Stimulated activated CD4-positive, alpha-beta T cell treated with anti-CD3 and anti-CD28 coated beads, Interleukin-4, amount 100 ng/mL, for 4 hours (primary cell): Measurements from ENCODE around the gene APOL1.
"Not testable (repeated sequence)": the region's sequence is repeated elsewhere in the genome, so short reads cannot be mapped to it uniquely, and the experiment has no call there.

Experiments
- DNase-seq, 2 experiments: peaks; one replicate each; pipeline ENCODE4 v3.0.0-alpha.2; 2020

Gene APOL1

GRCh38 chr22:36226189-36226588, 26.7 kb upstream of the APOL1 start:
- no peak for DNase-seq

GRCh38 chr22:36227396-36227795, 25.5 kb upstream of the APOL1 start:
- DNase-seq = no peak

DNA sequence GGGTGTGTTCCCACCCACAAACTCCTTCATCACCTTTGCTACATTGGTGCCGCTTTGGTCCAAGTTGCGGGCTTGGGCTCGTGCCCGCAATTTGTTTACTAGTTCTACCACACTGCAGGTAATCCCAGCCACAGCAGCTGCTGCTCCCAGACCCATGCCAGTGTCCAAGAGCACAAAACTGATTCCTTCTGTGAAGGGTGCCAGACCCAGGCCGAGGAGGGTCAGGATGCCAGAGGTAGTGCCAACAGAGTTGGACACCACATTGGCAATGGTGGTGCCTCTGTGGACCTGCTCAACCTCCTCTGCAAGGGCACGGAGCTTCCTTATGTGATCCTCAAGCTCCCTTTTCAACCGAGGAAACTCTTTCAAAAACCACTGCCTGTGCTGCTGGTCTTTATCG, 25.1 kb upstream of the APOL1 start:
- no peak for DNase-seq

- DNase-seq = not testable (repeated sequence)
Measured at GRCh38 chr22:36228369-36228768, 24.6 kb upstream of the APOL1 start.

- no peak for DNase-seq
Measured at GRCh38 chr22:36228944-36229343, 24.0 kb upstream of the APOL1 start.

- not testable (repeated sequence) for DNase-seq
Measured at GRCh38 chr22:36229649-36230048, 23.3 kb upstream of the APOL1 start.

- not testable (repeated sequence) for DNase-seq
Measured at GRCh38 chr22:36231051-36231450, 21.9 kb upstream of the APOL1 start.

DNA sequence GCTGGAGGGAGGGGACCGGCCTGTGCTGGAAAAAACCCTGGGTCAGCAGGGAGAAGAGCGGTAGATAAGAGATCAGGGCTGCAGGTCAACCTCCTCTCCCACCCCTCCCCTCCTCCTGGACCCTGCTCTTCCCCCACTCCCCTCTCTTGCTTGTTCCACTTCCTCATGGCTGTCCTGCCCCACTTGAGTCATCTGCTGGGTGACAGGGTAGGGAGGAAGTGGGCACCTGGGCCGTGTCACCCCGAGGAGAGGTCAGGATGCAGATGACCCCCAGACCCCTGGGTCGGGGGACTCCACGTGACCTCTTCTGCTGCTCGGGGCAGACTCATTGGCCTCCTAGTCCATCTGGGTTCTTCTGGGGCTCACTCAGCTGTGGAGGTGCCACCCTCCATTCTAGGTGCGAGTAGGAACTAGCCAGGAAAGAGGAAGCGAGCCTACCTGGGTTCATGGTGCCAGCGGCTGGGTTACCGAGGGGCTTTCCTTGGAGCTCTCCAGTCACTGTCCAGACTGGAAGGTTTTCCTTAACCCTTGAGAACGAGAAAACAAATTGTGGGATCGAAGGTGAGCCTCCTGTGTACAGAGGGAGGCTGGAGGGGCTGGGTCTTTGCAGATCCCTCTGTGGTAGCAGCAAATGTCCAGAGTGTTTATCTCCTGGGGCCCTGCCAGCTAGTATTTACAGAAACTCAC, 20.1 kb upstream of the APOL1 start:
- DNase-seq = no peak

DNA sequence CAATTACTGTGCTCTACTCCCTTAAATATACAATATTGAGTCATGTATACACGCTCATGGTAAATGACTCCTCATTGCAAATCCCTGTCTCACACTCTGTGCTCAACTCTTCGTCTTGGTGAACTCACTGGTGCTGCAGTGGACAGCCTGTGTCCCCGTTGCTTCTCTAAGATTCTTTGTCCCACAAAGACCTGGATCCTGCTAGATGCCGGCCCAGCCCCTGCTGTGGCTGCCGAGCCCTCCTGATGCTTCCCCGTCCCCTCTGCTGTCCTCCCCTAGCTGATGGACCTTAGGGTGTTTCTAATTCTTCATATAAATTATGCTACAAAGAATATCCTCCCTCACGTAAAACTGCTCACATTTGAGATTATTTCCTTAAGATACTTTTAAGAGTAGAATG, 19.1 kb upstream of the APOL1 start:
- DNase-seq = no peak

- DNase-seq = no peak
Measured at GRCh38 chr22:36234213-36234612, 18.7 kb upstream of the APOL1 start.

DNA sequence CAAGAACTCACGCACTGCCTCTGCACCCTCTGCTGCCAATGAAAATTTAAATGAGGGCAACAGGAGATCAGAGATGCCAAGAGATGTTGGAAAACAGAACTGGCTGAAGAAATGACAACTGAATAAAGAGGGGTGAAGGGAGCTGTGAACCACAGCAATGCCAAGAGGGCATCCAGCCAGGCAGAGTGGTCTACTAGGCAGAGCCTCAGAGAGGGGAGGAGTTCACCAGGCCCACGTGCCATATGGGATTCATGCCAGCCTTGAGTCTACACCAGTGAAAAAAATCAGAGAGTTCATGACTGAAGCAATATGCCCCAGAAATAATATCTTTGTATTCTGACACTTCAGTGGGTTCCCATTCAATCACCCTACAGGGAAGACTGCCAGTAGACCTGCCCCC, 18.0 kb upstream of the APOL1 start:
- DNase-seq = no peak

- no peak for DNase-seq
Measured at GRCh38 chr22:36235585-36235984, 17.3 kb upstream of the APOL1 start.

- no peak for DNase-seq
Measured at GRCh38 chr22:36236388-36237319, 16.3 kb upstream of the APOL1 start.

DNA sequence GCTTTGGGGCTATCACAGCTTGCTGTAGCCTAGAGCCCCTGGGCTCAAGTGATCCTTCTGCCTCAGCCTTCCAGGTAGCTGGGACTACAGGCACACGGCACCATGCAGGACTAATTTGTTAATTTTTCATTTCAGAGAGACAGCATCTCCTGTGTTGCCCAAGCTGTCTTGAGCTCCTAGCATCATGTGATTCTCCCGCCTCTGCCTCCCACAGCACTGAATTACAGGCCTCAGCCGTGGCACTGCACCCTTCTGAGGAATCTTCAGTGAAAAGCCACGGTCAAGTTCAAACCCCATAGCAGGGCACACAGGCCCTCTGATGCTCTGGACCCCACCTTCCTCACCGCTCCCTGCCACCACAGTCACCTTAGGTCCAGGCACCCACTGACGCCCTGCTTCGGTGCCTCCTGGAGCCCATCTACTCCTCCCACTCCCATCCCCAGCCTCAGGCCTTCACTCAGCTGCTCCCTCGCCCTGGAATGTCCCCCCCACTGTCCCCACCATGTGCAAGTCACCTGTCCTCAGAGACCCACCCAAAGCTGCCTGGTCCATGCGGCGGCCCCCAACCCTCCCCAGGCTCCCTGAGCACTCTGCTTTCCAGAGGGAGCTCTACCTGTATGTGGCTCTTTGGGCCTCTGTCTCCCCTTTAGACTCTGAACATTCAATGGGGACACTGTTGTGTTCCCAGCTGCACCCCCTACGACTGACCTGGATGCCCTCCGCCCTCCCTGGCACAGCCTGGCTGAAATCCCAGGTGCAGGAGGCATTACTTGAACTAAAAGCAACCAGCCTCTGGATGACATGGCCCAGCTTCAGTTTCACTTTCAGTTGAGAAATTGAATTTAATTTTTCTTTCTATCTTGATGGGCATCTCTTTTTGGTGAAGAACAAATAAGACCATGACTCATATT, 15.2 kb upstream of the APOL1 start:
- DNase-seq = peak in 1 of 2 experiments; percentile 26

GRCh38 chr22:36238373-36239149, 14.4 kb upstream of the APOL1 start:
- peak in 1 of 2 experiments; percentile 26 for DNase-seq

DNA sequence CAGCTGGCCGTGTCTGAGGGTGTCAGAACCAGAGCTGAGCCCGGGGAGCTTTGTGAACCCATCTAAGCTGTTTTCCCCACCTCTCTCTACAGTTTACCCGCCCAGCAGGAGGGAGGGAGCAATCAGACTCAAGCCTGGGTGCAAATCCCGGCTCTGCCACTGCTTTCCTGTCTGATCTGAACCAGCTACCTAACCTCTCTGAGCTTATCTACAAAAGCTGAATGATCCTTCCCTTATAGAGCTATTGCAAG, 13.9 kb upstream of the APOL1 start:
- DNase-seq = no peak

DNA sequence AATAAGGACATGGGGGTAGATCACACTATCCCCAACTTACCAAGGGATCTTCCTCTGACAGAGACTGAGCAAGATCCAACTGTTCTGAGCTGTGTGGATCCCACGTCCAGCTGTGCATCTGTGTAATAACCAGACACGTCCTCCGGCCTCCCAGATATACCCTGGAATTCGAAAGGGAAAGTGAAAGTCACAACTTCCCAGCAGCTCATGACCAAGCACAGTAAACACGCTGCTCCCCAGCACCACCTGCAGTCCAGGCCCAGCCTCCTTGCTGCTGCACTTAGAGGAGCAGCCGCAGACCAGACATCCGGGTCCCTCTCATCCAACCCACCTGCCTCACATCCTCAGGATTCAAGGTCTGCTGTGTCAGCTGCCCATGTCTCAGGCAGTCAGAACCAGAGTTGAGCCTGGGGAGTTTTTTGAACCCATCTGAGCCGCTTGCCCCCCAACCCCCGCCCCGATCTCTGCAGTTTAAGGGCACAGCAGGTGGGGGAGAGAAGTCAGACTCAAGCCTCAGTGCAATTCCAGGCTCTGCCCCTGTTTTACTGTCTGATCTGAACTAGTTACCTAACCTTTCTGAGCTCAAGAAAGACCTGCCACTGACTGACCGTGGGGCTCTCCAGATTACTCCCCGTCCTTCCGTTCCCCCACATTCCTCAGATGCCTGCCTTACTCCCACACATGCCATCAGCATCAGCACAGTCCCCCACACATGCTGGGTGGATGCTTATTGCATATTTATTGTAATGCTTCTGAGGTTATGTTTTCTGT, 13.3 kb upstream of the APOL1 start, which contains the start of gene APOL2:
TSS of gene APOL2 (minus strand) at position 127 of the 771 bp plus-strand sequence. CDS start 6,365 bp downstream, outside the sequence.
- peak; percentile 76 to 90 for DNase-seq

- DNase-seq = no peak
Measured at GRCh38 chr22:36243986-36244385, 8.9 kb upstream of the APOL1 start.

DNA sequence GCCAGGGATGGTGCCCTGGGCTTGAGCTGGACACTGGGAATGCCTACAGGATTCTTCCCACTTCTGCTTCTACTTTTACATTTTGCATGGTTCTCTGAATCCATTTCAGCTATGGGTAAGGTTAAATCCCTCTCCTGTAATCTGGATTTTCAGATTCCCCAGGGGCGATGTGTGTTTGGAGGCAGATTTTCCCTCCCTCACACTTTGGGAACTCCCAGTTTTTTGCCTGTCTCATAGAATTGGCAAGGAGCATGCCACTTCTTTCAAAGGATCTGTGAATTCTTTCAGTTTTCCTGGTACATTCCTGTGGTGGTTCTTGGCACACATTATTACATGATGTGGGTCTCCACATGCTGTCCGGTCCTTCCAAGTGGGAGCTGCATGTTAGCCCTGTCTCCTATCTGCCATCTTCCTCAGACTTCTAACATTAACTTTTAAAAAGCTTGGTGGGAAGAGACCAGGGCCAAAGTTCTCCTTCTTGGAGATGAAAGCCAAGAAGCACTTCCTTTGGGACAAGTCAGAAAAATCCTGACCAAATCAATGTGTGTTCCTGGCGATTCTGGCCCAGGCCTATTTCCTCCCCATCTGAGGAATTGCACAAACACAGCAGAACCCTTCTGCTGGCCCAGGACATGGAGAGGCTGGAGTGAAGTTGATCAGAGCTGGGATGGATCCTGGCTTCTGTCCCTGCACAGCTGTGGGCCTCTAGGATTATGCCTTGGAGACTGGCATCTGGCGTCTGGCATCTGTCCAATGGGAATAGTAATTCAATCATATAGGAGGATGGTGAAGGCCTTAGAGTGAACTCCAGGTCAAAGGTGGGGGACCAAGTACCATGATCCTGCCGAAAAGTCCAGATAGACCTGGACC, 8.2 kb upstream of the APOL1 start:
- no peak for DNase-seq

DNA sequence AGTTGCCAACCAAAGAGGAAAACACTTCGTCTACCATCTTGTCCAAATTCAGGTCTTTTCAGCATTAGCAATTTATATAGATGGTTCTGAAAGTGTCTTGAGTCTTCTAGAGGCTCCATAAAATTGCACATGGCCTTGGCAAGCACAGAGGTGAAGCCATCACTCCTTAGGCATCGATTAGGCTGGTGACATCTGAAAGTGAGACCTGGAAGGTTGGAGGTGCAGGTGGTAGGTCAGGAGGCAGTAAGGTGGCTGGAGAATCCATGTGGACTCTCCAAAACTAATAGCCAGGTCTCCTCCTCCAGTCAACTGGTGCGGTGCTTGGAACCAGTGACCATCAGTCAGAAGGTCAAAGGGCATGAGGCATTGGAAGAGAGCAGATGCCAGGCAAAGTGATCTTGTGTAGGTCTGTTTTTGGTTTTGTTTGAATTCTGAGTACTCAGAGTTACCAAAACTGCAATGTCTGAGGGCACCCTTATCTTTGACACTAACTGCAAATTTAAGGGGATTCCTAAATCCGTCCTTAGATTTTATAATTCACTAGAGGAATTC, 7.1 kb upstream of the APOL1 start:
- DNase-seq = no peak
